Lung (tissue), 12 donors: ENCODE measurements around the gene DUS3L. TPM values are rescaled to one million over a fixed set of nuclear protein-coding genes. Genes with fewer than 3 reads are reported as not detected.
A peak's percentile ranks its signal among the peaks of the same experiment; 100 is the strongest.

ENCODE experiments used
- ATAC-seq: fragments of 200-7000 bp; cut with Tn5 transposase; one replicate; pipeline ENCODE4 v1.9.1; 2020; ENCODE audit warnings: moderate number of reproducible peaks; ENCODE audit not compliant: insufficient read depth, low FRiP score
- DNase-seq, 3 donors: peaks; one replicate each; pipeline ENCODE4 v3.0.0-alpha.2; 2013 to 2017
- H3K27ac ChIP-seq, 2 donors: one replicate each; pipeline ENCODE4 v1.5.1; 2013; ENCODE audit warnings: mild to moderate bottlenecking in 2 of 2, moderate library complexity in 2 of 2, control low read depth in 1 of 2, inconsistent platforms in 1 of 2, low read depth in 1 of 2, low read length in 1 of 2
- H3K27me3 ChIP-seq, 3 donors: one replicate each; pipeline ENCODE4 v1.5.1; 2013; ENCODE audit warnings: low read length in 2 of 3; ENCODE audit not compliant: control insufficient read depth in 3 of 3, insufficient read depth in 3 of 3
- H3K36me3 ChIP-seq, 4 donors: one replicate each; pipeline ENCODE4 v1.5.1; 2013; ENCODE audit warnings: low read length in 4 of 4, mild to moderate bottlenecking in 1 of 4, moderate library complexity in 1 of 4; ENCODE audit not compliant: control insufficient read depth in 4 of 4, insufficient read depth in 4 of 4
- H3K4me1 ChIP-seq, 5 donors: one replicate each; pipeline ENCODE4 v1.5.1; 2013; ENCODE audit warnings: low read length in 5 of 5, mild to moderate bottlenecking in 2 of 5, moderate library complexity in 1 of 5; ENCODE audit not compliant: control insufficient read depth in 5 of 5, insufficient read depth in 5 of 5
- H3K4me3 ChIP-seq: one replicate; pipeline ENCODE4 v1.5.1; 2013; ENCODE audit warnings: mild to moderate bottlenecking, control low read depth, moderate library complexity
- H3K9ac ChIP-seq, 2 donors: one replicate each; pipeline ENCODE4 v1.5.1; 2013; ENCODE audit warnings: low read length in 2 of 2, control low read depth in 1 of 2; ENCODE audit not compliant: insufficient read depth in 1 of 2
- H3K9me3 ChIP-seq, 4 donors: one replicate each; pipeline ENCODE4 v1.5.1; 2013; ENCODE audit warnings: low read length in 3 of 4, mild to moderate bottlenecking in 1 of 4, moderate library complexity in 1 of 4; ENCODE audit not compliant: control insufficient read depth in 4 of 4, insufficient read depth in 3 of 4
- WGBS, 2 donors: extraction: QIAGEN DNeasy Blood & Tissue Kit; methylation state at CpG; one replicate each; pipeline ENCODE4 v1.1.7; 2013; 5-methylcytosine and 5-hydroxymethylcytosine counted together
- polyA plus RNA-seq, 2 donors: library from polyadenylated mRNA; stranded (reverse); fragments of 200-250 nt; gene quantifications; one replicate each; pipeline ENCODE4 v1.2.1, GENCODE V29; 2013
- total RNA-seq, 2 donors: library from RNA; depleted of rRNA in 1 of 2; stranded (reverse); fragments of >200 nt in 1 of 2; gene quantifications; one replicate each; pipeline ENCODE4 v1.2.1, GENCODE V29; 2014 to 2021
- TF ChIP-seq, protein P1 (sequence below): IDR thresholded peaks from 2 replicates; pipeline ENCODE4 v1.5.1; 2012; ENCODE audit warnings: mild to moderate bottlenecking; ENCODE audit errors: control extremely low read depth, extremely low read depth
- donor health status: control.
- donor health status: control.
- donor health status: Bipolar disorder and iron deficiency.
- donor health status: healthy.
- donor health status: DM: yes; HTN: yes; CAD: no.

The DUS3L gene
- total and polyA plus RNA-seq, 4 donors, result 18.5 to 47.0 (median 36.7) TPM

DNA sequence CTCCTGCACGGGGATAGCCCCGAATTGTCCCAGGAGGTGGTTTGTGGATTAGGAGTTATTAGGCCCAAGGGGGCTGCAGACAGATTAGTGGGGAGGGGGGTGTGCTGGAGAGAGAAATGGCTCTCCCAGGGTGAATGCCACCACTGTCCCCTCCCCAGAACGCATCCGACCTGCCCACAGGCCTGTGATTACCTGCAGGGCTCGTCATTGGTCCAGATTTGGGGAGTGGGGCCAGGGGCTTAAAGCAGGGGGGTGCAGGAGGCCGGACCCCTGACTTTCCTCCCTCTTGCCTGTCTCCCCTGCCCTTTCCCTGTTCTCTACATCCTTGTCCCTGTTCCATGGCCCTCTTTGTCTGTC lies 15.1 kb upstream of the DUS3L start:
- Histone ChIP-seq H3K9me3 (peaks cover 0 to 3% (median 0%) of the 10 kb centered on the region in 4 donors), H3K9ac (no peak overlapping the region), H3K4me3 (no peak overlapping the region), H3K27me3 (peaks cover 0 to 8% (median 6%) of the 10 kb centered on the region in 3 donors), H3K36me3 (no peaks in the 10 kb centered on the region), H3K27ac (no peak overlapping the region), H3K4me1 (peaks cover 0 to 5% (median 4%) of the 10 kb centered on the region in 5 donors)
- 36 to 51% methylated on average over 6 of the region's 6 CpGs for WGBS, 2 donors
- ATAC-seq, result no peak
- no peak for DNase-seq
- TF ChIP-seq, protein P1, sequence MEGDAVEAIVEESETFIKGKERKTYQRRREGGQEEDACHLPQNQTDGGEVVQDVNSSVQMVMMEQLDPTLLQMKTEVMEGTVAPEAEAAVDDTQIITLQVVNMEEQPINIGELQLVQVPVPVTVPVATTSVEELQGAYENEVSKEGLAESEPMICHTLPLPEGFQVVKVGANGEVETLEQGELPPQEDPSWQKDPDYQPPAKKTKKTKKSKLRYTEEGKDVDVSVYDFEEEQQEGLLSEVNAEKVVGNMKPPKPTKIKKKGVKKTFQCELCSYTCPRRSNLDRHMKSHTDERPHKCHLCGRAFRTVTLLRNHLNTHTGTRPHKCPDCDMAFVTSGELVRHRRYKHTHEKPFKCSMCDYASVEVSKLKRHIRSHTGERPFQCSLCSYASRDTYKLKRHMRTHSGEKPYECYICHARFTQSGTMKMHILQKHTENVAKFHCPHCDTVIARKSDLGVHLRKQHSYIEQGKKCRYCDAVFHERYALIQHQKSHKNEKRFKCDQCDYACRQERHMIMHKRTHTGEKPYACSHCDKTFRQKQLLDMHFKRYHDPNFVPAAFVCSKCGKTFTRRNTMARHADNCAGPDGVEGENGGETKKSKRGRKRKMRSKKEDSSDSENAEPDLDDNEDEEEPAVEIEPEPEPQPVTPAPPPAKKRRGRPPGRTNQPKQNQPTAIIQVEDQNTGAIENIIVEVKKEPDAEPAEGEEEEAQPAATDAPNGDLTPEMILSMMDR, result no peak

- DNase-seq (peak; percentile 68 to 82 (median 73)), ATAC-seq (no peak)
- peaks cover 0 to 5% (median 4%) of the 10 kb centered on the region in 5 donors for H3K4me1 ChIP-seq
- H3K27me3 ChIP-seq, result peaks cover 0 to 8% (median 6%) of the 10 kb centered on the region in 3 donors
- no peak overlapping the region for H3K4me3 ChIP-seq
- H3K27ac ChIP-seq, result peak overlapping the region in 1 of 2 donors; percentile 71
- H3K9ac ChIP-seq, result no peak overlapping the region
- H3K9me3 ChIP-seq, result peaks cover 0 to 3% (median 0%) of the 10 kb centered on the region in 4 donors
- 2 to 3% methylated on average over 39 to 46 of the region's 46 CpGs for WGBS, 2 donors
- TF ChIP-seq, protein P1, result peak; percentile 6
- no peaks in the 10 kb centered on the region for H3K36me3 ChIP-seq
Observed at GRCh38 chr19:5805462-5806132, 14.6 kb upstream of the DUS3L start.

DNA sequence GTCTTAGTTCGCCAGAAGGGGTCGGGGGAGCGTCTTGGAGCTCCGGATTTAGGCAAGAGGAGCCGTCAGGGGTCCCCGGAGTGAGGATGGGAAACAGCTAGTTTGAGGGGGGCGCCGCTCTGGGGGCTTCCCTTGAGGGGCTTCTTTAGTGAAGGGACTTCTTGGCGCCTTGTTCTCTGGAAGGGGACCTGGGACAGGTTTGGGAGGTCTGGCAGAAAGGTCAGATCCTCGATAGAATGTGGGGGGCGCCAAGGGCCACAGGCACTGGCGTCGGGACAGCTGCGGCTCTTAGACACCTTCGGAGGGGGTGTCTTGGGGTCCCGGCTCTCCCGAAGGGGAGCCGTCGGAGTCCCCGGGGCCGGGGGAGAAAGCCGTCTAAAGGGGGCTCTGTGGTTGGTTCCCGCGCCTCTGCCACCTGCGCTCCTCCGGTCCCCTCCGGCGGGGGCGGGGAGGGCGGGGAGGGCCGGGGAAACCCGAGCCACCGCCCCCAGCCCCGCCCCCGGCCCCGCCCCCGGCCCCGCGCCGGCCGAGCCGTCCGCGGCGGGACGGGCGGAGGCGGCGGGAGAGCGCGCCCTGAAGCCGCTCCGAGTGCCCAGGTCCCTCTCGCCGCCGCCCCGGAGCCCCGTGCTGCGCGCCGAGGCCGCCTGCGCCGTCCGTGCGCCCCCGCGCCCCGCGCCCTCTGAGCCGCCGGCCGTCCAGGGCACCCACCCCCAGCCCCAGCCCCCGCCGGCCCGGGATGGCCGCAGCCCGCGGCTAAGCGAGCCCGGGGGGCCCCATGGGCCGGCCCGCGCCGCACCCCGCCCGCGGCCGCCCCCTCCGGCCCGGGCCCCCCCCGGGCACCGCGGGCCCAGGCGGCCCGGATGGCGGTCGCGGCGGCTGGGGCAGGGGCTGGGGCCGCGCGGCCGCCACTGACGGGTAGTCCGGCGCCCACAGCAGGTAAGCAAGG lies 13.8 kb upstream of the DUS3L start, which contains the start of gene NRTN:
TSS of gene NRTN (plus strand) at position 552 of the 946 bp plus-strand sequence. CDS start 19,099 bp downstream, outside the sequence.
- 1 to 2% methylated on average over 40 to 105 of the region's 107 CpGs for WGBS, 2 donors
- H3K9me3 ChIP-seq, result peaks cover 0 to 3% (median 0%) of the 10 kb centered on the region in 4 donors
- no peaks in the 10 kb centered on the region for H3K36me3 ChIP-seq
- H3K4me3 ChIP-seq, result no peak within 1 kb of the TSS
- ATAC-seq (no peak), DNase-seq (peak in 1 of 3 donors; percentile 33)
- peak within 1 kb of the TSS in 1 of 2 donors; percentile 71 for H3K27ac ChIP-seq
- peaks cover 0 to 5% (median 4%) of the 10 kb centered on the region in 5 donors for H3K4me1 ChIP-seq
- peaks cover 0 to 8% (median 6%) of the 10 kb centered on the region in 3 donors for H3K27me3 ChIP-seq
- H3K9ac ChIP-seq, result no peak within 1 kb of the TSS
- TF ChIP-seq, protein P1, result no peak
